RWPE1 (cell line): Measurements from ENCODE around the gene CASQ1.

Experiments used
- CTCF ChIA-PET: fragments of 350-600 bp; sonication (Branson Sonifier 250); formaldehyde crosslinking; extraction: SDS; loops from one replicate; lab custom pipeline; 2021; lab: Yijun Ruan, JAX
- POLR2A ChIA-PET: fragments of 400-600 bp; formaldehyde crosslinking; extraction: SDS; loops from one replicate; lab custom pipeline; 2020; ENCODE audit warnings: antibody characterized with exemption; ENCODE audit not compliant: low non-redundant PET; lab: Yijun Ruan, JAX
- DNase-seq: peaks from one replicate; pipeline ENCODE4 v3.0.0; 2012; ENCODE audit warnings: low spot score
- H3K27ac ChIP-seq: fragments of 450-650 bp; 2 replicates; pipeline ENCODE4 v1.5.1; 2017
- TF ChIP-seq, protein P1 (sequence below): fragments of 450-650 bp; conservative IDR thresholded peaks from 2 replicates; pipeline ENCODE4 v1.5.1; 2017; ENCODE audit warnings: low read depth, mild to moderate bottlenecking

Gene CASQ1

DNA sequence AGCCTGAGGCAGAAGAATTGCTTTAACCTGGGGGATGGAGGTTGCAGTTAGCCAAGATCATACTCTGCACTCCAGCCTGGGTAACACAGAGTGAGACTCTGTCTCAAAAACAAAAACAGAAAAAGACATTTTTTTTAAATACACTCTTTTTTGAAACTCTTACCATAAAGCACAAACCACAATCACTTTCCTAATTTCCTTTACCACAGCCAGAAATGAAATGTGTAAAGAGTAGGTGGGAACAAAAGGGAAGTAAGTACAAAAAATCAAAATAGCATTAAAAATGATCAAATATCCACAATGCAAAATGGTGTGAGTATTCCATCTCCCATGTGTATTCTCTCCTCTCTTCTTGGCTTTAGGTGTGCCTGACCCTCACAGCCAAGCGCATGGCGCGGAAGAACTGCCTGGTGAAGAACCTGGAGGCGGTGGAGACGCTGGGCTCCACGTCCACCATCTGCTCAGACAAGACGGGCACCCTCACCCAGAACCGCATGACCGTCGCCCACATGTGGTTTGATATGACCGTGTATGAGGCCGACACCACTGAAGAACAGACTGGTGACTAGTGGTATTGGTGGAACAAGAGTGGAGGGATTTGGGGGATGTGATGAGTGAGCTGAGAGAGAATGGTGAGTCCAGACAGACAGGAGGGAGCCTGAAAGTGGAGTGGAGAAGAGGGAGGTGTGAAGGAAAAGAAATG lies 24.1 kb upstream of the CASQ1 start:
- TF ChIP-seq, protein P1, sequence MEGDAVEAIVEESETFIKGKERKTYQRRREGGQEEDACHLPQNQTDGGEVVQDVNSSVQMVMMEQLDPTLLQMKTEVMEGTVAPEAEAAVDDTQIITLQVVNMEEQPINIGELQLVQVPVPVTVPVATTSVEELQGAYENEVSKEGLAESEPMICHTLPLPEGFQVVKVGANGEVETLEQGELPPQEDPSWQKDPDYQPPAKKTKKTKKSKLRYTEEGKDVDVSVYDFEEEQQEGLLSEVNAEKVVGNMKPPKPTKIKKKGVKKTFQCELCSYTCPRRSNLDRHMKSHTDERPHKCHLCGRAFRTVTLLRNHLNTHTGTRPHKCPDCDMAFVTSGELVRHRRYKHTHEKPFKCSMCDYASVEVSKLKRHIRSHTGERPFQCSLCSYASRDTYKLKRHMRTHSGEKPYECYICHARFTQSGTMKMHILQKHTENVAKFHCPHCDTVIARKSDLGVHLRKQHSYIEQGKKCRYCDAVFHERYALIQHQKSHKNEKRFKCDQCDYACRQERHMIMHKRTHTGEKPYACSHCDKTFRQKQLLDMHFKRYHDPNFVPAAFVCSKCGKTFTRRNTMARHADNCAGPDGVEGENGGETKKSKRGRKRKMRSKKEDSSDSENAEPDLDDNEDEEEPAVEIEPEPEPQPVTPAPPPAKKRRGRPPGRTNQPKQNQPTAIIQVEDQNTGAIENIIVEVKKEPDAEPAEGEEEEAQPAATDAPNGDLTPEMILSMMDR, result no peak
- ChIA-PET CTCF (interaction anchor here (0.7 kb wide), 1 partner anchor 80 kb away, joined by 3 read pairs; no protein-coding TSS in a partner anchor), POLR2A (no interaction called here)
- H3K27ac ChIP-seq, result no peak overlapping the region
- DNase-seq, result no peak

DNA sequence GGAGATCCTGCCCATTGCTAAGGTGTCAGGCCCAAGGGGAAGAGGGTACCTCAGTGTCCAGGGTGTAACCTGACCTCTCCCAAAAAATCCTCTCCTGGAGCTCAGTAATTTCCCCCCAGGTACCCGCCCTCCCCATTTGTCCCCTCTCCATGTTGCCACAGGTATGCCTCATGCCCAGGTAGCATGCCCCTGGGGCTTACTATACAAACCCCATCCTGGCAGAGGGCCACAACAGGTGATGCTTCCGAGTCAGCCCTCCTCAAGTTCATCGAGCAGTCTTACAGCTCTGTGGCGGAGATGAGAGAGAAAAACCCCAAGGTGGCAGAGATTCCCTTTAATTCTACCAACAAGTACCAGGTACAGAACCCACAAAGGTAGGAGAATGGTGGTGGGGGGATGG lies 23.3 kb upstream of the CASQ1 start:
- ChIA-PET CTCF (no interaction called here), POLR2A (no interaction called here)
- TF ChIP-seq, protein P1, result no peak
- no peak overlapping the region for H3K27ac ChIP-seq
- DNase-seq, result no peak

DNA sequence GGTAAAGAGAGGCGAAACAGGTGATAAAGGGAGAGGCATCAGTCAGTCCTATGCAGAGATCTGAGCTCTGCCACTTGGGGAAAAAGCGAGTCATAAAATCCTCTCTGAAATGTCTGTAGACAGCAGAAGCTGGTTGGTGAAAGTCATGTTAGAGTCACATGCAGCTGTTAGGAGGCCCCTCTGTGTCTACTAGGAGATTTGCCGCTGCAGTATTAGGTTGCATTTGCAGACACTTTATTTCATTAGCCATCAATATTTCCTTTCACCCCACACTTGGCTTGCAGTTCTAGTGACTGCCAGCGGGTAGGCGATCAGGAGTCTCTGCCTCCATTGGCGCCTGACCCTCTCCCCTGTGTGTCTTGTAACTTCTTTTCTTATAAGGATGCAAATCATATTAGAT lies 22.8 kb upstream of the CASQ1 start:
- CTCF ChIA-PET, result no interaction called here
- POLR2A ChIA-PET, result no interaction called here
- no peak for DNase-seq

DNA sequence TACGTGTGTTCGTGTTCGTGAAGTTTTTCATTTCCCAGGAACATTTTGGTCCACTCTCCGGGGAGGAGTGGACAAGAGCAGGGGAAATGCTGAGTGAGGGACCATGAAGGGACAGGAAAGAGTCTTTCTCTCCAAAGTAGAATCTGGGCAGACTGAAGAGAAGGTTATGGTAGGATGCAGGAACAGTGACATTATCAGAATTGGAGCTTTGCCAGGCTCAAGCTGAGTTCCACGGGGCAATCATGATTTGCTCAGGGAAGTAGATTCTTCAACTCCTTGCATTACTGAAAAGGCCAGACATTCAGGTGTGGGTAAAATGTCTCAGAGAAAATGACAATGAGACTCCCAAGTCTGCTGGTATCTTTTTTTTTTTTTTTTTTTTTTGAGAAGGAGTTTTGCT lies 22.4 kb upstream of the CASQ1 start:
- POLR2A ChIA-PET, result no interaction called here

More for the DNA sequence above, 22.8 kb upstream of the CASQ1 start:
- H3K27ac ChIP-seq, result no peak overlapping the region
- TF ChIP-seq, protein P1, result no peak

DNA sequence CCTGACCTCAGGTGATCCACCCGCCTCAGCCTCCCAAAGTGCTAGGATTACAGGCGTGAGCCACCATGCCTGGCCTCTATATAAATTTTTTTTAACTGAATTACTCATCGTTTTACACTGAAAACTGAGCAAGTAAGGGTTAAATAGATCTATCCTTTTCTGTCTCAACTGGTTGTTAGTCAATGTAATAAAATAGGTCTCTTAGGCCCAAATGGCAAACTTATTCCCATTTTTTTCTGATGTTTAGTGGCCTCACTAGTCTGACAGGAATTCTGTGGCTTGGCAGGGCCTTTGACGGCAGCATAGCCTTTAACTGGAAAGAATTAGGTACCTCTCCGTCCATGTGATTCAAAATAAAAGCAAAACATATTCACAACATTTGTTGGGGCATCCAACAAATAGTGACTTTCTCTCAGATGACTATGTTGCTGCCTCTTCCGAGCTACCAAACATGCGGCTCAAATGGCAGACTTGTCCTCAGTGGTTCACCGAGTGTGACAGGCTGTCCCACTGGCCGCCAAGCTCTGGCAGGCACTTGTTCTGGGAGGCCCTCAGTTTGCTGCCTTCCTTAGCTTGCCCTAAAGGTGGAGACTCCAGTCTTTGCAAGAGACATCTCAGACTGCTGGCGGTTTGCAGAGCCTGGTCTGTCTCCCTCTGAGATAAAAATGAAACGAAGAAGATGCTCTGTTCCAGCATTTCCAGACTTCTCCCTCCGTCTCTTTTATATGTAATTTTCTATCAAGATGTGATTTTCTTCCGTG lies 21.6 kb upstream of the CASQ1 start:
- DNase-seq, result no peak
- ChIA-PET CTCF (no interaction called here), POLR2A (no interaction called here)
- TF ChIP-seq, protein P1, result no peak
- no peak overlapping the region for H3K27ac ChIP-seq

More for the DNA sequence above, 22.4 kb upstream of the CASQ1 start:
- CTCF ChIA-PET, result no interaction called here
- TF ChIP-seq, protein P1, result no peak
- H3K27ac ChIP-seq, result no peak overlapping the region
- no peak for DNase-seq

DNA sequence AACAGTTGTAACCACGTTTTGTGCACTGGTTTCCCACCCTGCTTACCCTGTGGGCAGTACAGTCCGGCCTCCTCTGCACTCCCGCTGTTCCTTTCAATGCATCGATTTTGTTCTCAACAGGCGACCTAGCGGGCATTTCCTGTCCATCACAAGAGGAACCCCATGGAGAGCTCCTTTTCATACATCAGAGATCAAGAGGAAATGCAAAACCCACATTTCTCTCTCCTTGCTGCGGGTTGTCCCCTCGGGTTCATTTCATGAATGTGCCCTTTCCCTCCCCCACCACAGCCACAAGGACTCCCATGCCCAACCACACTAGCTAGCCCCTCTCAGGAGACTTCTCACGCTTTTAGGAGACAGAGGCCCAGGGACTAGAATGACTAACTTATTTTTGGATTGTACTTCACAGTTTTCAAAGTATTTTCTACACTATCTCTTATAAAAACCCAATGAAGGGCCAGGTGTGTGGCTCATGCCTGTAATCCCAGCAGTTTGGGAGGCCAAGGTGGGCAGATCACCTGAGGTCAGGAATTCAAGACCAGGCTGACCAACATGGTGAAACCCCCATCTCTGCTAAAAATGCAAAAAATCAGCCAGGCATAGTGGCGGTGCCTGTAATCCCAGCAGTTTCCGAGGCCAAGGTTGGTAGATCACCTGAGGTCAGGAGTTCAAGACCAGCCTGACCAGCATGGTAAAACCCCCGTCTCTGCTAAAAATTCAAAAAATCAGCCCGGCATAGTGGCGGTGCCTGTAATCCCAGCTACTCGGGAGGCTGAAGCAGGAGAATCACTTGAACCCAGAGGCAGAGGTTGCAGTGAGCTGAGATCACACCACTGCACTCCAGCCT lies 20.6 kb upstream of the CASQ1 start:
- ChIA-PET CTCF (interaction anchor here (0.6 kb wide), 1 partner anchor 23 kb away, joined by 5 read pairs; no protein-coding TSS in a partner anchor), POLR2A (no interaction called here)
- no peak overlapping the region for H3K27ac ChIP-seq
- no peak for DNase-seq
- TF ChIP-seq, protein P1, result no peak
